HCT116 (cell line): Measurements from ENCODE around the gene CSH1. TPM values are rescaled to one million over a fixed set of nuclear protein-coding genes. Genes with fewer than 3 reads are reported as not detected.
"Not testable (repeated sequence)": the region's sequence is repeated elsewhere in the genome, so short reads cannot be mapped to it uniquely, and the experiment has no call there.

Source experiments
- ATAC-seq: fragments of 200-7000 bp; cut with Tn5 transposase; 2 replicates; pipeline ENCODE4 v1.9.1; 2020; ENCODE audit warnings: mild to moderate bottlenecking, moderate library complexity
- BruUV-seq: library from RNA; stranded (reverse); fragments of 400-500 nt; replicated peaks from 2 replicates; lab custom pipeline; 2021; lab: Mats Ljungman, UMichigan
- CTCF ChIA-PET: fragments of 300-600 bp; sonication (Branson Sonifier 250); formaldehyde crosslinking; loops from one replicate; lab custom pipeline; 2021; ENCODE audit warnings: antibody characterized with exemption; lab: Charles Lee
- POLR2A ChIA-PET: fragments of 300-600, 350-600 bp; sonication (Branson Sonifier 250); formaldehyde crosslinking; loops from one replicate; lab custom pipeline; 2021; ENCODE audit warnings: antibody characterized with exemption; lab: Charles Lee
- RAD21 ChIA-PET, 2 experiments: fragments of 300-600 bp; sonication (Branson Sonifier 250); formaldehyde crosslinking; loops; one replicate each; lab custom pipeline; 2023; ENCODE audit warnings: low total read pairs in 2 of 2; ENCODE audit not compliant: uncharacterized antibody in 2 of 2, unreplicated experiment in 2 of 2, low non-redundant PET in 1 of 2; lab: Charles Lee
- DNase-seq: peaks from one replicate; pipeline ENCODE4 v3.0.0-alpha.2; 2010; ENCODE audit warnings: low read depth, low spot score
- H2AFZ ChIP-seq: fragments of 200-600 bp; shearing (Covaris generic), sonication (generic); 2 replicates; pipeline ENCODE4 v1.6.1; 2017; ENCODE audit warnings: low read depth, mixed run types, mixed read lengths, antibody characterized with exemption, low read length; ENCODE audit not compliant: poor library complexity, severe bottlenecking
- H3K27ac ChIP-seq: 2 replicates; pipeline ENCODE4 v1.5.1; 2012; ENCODE audit warnings: low read depth, low read length
- H3K27me3 ChIP-seq: fragments of 200-600 bp; sonication (generic); 2 replicates; pipeline ENCODE4 v1.6.1; 2016; ENCODE audit warnings: mixed run types, low read length, mixed read lengths; ENCODE audit not compliant: insufficient read depth
- H3K36me3 ChIP-seq, 2 experiments: fragments of 200-500 bp in 1 of 2; fragments of 200-600 bp in 1 of 2; sonication (Bioruptor generic) in 1 of 2; sonication (generic) in 1 of 2; 2 replicates each; pipeline versions ENCODE4 v1.5.1 to v1.6.1; 2014 to 2016; ENCODE audit warnings: low read length in 2 of 2, inconsistent platforms in 1 of 2, mixed read lengths in 1 of 2, mixed run types in 1 of 2; ENCODE audit not compliant: insufficient read depth in 2 of 2, control insufficient read depth in 1 of 2
- H3K4me1 ChIP-seq, 2 experiments: fragments of 200-600 bp in 1 of 2; sonication (generic) in 1 of 2; 2 replicates each; pipeline versions ENCODE4 v1.5.1 to v1.6.1; 2012 to 2017; ENCODE audit warnings: low read length in 2 of 2, inconsistent platforms in 1 of 2, mild to moderate bottlenecking in 1 of 2, mixed read lengths in 1 of 2, mixed run types in 1 of 2, moderate library complexity in 1 of 2; ENCODE audit not compliant: insufficient read depth in 2 of 2, control insufficient read depth in 1 of 2
- H3K4me2 ChIP-seq: fragments of 200-600 bp; sonication (generic); 2 replicates; pipeline ENCODE4 v1.6.1; 2017; ENCODE audit warnings: mixed run types, low read length, mixed read lengths
- H3K4me3 ChIP-seq, 2 experiments: fragments of 200-600 bp in 1 of 2; sonication (generic) in 1 of 2; replicated peaks in 1 of 2; 2 replicates each; pipeline ENCODE4 v1.5.1; 2011 to 2016; ENCODE audit warnings: low read length in 2 of 2, control low read depth in 1 of 2, low read depth in 1 of 2, mild to moderate bottlenecking in 1 of 2, mixed read lengths in 1 of 2, mixed run types in 1 of 2
- H3K79me2 ChIP-seq: fragments of 200-600 bp; sonication (generic); 2 replicates; pipeline ENCODE4 v1.6.1; 2017; ENCODE audit warnings: mild to moderate bottlenecking, mixed run types, low read length, moderate library complexity, mixed read lengths; ENCODE audit not compliant: insufficient read depth
- H3K9ac ChIP-seq: fragments of 200-600 bp; sonication (generic); 2 replicates; pipeline ENCODE4 v1.6.1; 2016; ENCODE audit warnings: low read length, mixed read lengths
- H3K9me2 ChIP-seq: fragments of 200-600 bp; sonication (generic), shearing (Covaris generic); 2 replicates; pipeline ENCODE4 v1.6.1; 2017; ENCODE audit warnings: mixed run types, mild to moderate bottlenecking, moderate library complexity; ENCODE audit not compliant: insufficient read depth
- H3K9me3 ChIP-seq, 2 experiments: fragments of 200-500 bp in 1 of 2; fragments of 200-600 bp in 1 of 2; sonication (Bioruptor generic) in 1 of 2; sonication (generic) in 1 of 2; 2 replicates each; pipeline ENCODE4 v1.6.1; 2014 to 2017; ENCODE audit warnings: low read length in 2 of 2, mixed read lengths in 2 of 2, inconsistent platforms in 1 of 2, low read depth in 1 of 2, mild to moderate bottlenecking in 1 of 2, mixed run types in 1 of 2, moderate library complexity in 1 of 2; ENCODE audit not compliant: control insufficient read depth in 1 of 2, insufficient read depth in 1 of 2
- H4K20me1 ChIP-seq: fragments of 200-600 bp; sonication (generic), shearing (Covaris generic); 2 replicates; pipeline ENCODE4 v1.6.1; 2017; ENCODE audit warnings: mixed run types, mild to moderate bottlenecking, moderate library complexity; ENCODE audit not compliant: insufficient read depth
- CTCF ChIP-seq, 3 experiments: fragments of 200-600 bp in 1 of 3; sonication (generic) in 1 of 3; IDR thresholded peaks in 2 of 3; conservative IDR thresholded peaks in 1 of 3; 2 replicates each; pipeline ENCODE4 v1.5.1; 2012 to 2017; ENCODE audit warnings: low read depth in 2 of 3, low read length in 2 of 3, antibody characterized with exemption in 1 of 3, borderline replicate concordance in 1 of 3, control low read depth in 1 of 3, mild to moderate bottlenecking in 1 of 3, mixed read lengths in 1 of 3, mixed run types in 1 of 3, moderate library complexity in 1 of 3; ENCODE audit not compliant: insufficient read depth in 1 of 3
- EZH2phosphoT487 ChIP-seq: fragments of 200-600 bp; IDR thresholded peaks from 2 replicates; pipeline ENCODE4 v1.6.1; 2018; ENCODE audit warnings: antibody characterized with exemption, borderline replicate concordance
- JUND ChIP-seq: IDR thresholded peaks from 2 replicates; pipeline ENCODE4 v1.6.1; 2012
- RAD21 ChIP-seq: IDR thresholded peaks from 2 replicates; pipeline ENCODE4 v1.6.1; 2012; ENCODE audit warnings: low read depth, mild to moderate bottlenecking
- TCF7L2 ChIP-seq: IDR thresholded peaks from 2 replicates; pipeline ENCODE4 v1.7.0; 2011; ENCODE audit warnings: borderline replicate concordance, inconsistent platforms; ENCODE audit not compliant: insufficient read depth, insufficient read length; ENCODE audit errors: extremely low read depth
- YY1 ChIP-seq: IDR thresholded peaks from 2 replicates; pipeline ENCODE4 v1.6.1; 2011; ENCODE audit warnings: low read length, low read depth, moderate library complexity, mild to moderate bottlenecking; ENCODE audit not compliant: insufficient replicate concordance; ENCODE audit errors: extremely low read depth
- intact Hi-C: fragments of 100-400 bp; cut with micrococcal nuclease; formaldehyde crosslinking; loops from 2 replicates; pipeline ENCODE4 v1.10.0; 2022
- total RNA-seq: library from RNA; stranded (reverse); gene quantifications from one replicate; pipeline ENCODE4 v1.2.1, GENCODE V29; 2021; ENCODE audit not compliant: unreplicated experiment

CSH1 gene
- total RNA-seq, 1 experiment from 2014 or later = not detected

- TF ChIP-seq YY1 (peak; percentile 26), RAD21 (peak; percentile 97), TCF7L2 (peak; percentile 14), JUND (no peak), CTCF (IDR thresholded peaks at IDR 0.05 in 2 of 3, conservative IDR thresholded peaks at IDR 0.05 in 1 of 3; ENCODE audit: borderline replicate concordance in 1 of 3, insufficient read depth in 1 of 3, low read depth in 2 of 3, low read length in 2 of 3) (peak; percentile 96 to 98 (median 98)), EZH2phosphoT487 (no peak)
- TF ChIP-seq, all 23 proteins: peak for 4
- DNase-seq = peak; percentile 59
- POLR2A ChIA-PET = interaction anchor here (0.7 to 2.3 kb wide), 5 partner anchors 13 to 226 kb away, joined by 3 to 13 read pairs (median 3); partner anchors contain the start of gene CD79B
- ATAC-seq = peak; percentile 98
- no peak overlapping the region for H3K4me3 ChIP-seq
- H3K9me3 ChIP-seq = no peaks in the 10 kb centered on the region
- no peaks in the 10 kb centered on the region for H3K36me3 ChIP-seq
- no peaks in the 10 kb centered on the region for H3K27me3 ChIP-seq
- H3K4me1 ChIP-seq = no peaks in the 10 kb centered on the region
- H3K9me2 ChIP-seq = no peaks in the 10 kb centered on the region
- H4K20me1 ChIP-seq = no peaks in the 10 kb centered on the region
- H3K79me2 ChIP-seq = no peaks in the 10 kb centered on the region
- no peak overlapping the region for H3K4me2 ChIP-seq
- no peak overlapping the region for H2AFZ ChIP-seq
- intact Hi-C loops = loop anchor here (1.0 to 2.0 kb wide), 6 partner anchors 27 to 214 kb away; no protein-coding TSS in a partner anchor
- no peak overlapping the region for H3K27ac ChIP-seq
- RAD21 ChIA-PET = interaction anchor here (0.6 to 2.4 kb wide), 14 partner anchors 27 to 1052 kb away, joined by 3 to 20 read pairs (median 6); no protein-coding TSS in a partner anchor
- no TSS peak for BruUV-seq
- no peak overlapping the region for H3K9ac ChIP-seq
- CTCF ChIA-PET = interaction anchor here (0.8 to 3.9 kb wide), 26 partner anchors 8 to 500 kb away, joined by 3 to 90 read pairs (median 4); partner anchors contain the start of genes CD79B, CSHL1 and ICAM2
These were observed 22.9 kb upstream of the CSH1 start for GRCh38 chr17:63919311-63919723.

GRCh38 chr17:63918789-63919305 is 22.5 kb upstream of the CSH1 start, which contains the start of gene GH1:
Gene GH1 (minus strand): TSS chr17:63918839. CDS start chr17:63918776, 63 bp downstream.
- H4K20me1 ChIP-seq, H3K27me3 ChIP-seq, H3K36me3 ChIP-seq, H3K9ac ChIP-seq, H3K27ac ChIP-seq, H3K4me1 ChIP-seq, H3K4me2 ChIP-seq, DNase-seq, H3K9me3 ChIP-seq, ATAC-seq, H2AFZ ChIP-seq, H3K79me2 ChIP-seq, BruUV-seq, H3K9me2 ChIP-seq, H3K4me3 ChIP-seq: not testable (repeated sequence)
- POLR2A ChIA-PET = interaction anchor here (0.9 to 2.3 kb wide), 4 partner anchors 28 to 226 kb away, joined by 3 to 13 read pairs (median 4); no protein-coding TSS in a partner anchor
- CTCF ChIA-PET = interaction anchor here (0.7 to 3.9 kb wide), 26 partner anchors 8 to 501 kb away, joined by 3 to 90 read pairs (median 4); partner anchors contain the start of genes CSHL1 and ICAM2
- RAD21 ChIA-PET = interaction anchor here (0.6 to 2.4 kb wide), 13 partner anchors 27 to 215 kb away, joined by 3 to 20 read pairs (median 7); no protein-coding TSS in a partner anchor
- intact Hi-C loops = loop anchor here (1.0 to 2.0 kb wide), 6 partner anchors 27 to 214 kb away; no protein-coding TSS in a partner anchor
